Activated T-cell treated with anti-CD3 and anti-CD28 coated beads, Interleukin-2, amount 50 U/mL, for 48 hours (primary cell): ENCODE results near the gene RPL10A.
A peak's percentile ranks its signal among the peaks of the same experiment; 100 is the strongest.

ENCODE experiments used
- DNase-seq, 2 experiments: peaks; one replicate each; pipeline ENCODE4 v3.0.0-alpha.2; 2020

Gene RPL10A

GRCh38 chr6:35449287-35449881 is 18.8 kb upstream of the RPL10A start:
- peak; percentile 50 to 55 for DNase-seq

GRCh38 chr6:35451354-35452182 is 16.6 kb upstream of the RPL10A start:
- no peak for DNase-seq

- peak; percentile 99 for DNase-seq
These were observed 15.8 kb upstream of the RPL10A start, which contains the start of gene FANCE for GRCh38 chr6:35452183-35453090. TSS of gene FANCE (plus strand) at chr6:35452338. CDS start at chr6:35452546, 208 bp downstream.

- no peak for DNase-seq
These were observed 15.0 kb upstream of the RPL10A start for GRCh38 chr6:35453236-35453635.

- no peak for DNase-seq
These were observed 13.7 kb upstream of the RPL10A start for GRCh38 chr6:35454391-35455110.

- DNase-seq: no peak
These were observed 10.3 kb upstream of the RPL10A start for GRCh38 chr6:35457907-35458306.

GRCh38 chr6:35461270-35461669 is 6.9 kb upstream of the RPL10A start:
- DNase-seq: no peak

GRCh38 chr6:35463292-35463691 is 4.9 kb upstream of the RPL10A start:
- no peak for DNase-seq

GRCh38 chr6:35465646-35466045 is 2.6 kb upstream of the RPL10A start:
- DNase-seq: no peak

- peak in 1 of 2 experiments; percentile 34 for DNase-seq
These were observed 964 bp downstream of the RPL10A start for GRCh38 chr6:35468980-35469750.

GRCh38 chr6:35469751-35470662 is 1.8 kb downstream of the RPL10A start:
- peak; percentile 48 to 50 for DNase-seq

GRCh38 chr6:35470663-35471120 is 2.5 kb downstream of the RPL10A start:
- no peak for DNase-seq

GRCh38 chr6:35471836-35472345 is 3.7 kb downstream of the RPL10A start:
- DNase-seq: peak in 1 of 2 experiments; percentile 42

- DNase-seq: peak; percentile 66 to 67
These were observed 5.1 kb downstream of the RPL10A start for GRCh38 chr6:35473075-35473849.

- no peak for DNase-seq
These were observed 5.6 kb downstream of the RPL10A start for GRCh38 chr6:35473850-35474130.

GRCh38 chr6:35474131-35474941 is 6.1 kb downstream of the RPL10A start:
- peak; percentile 64 to 67 for DNase-seq

GRCh38 chr6:35474942-35475570 is 6.9 kb downstream of the RPL10A start:
- DNase-seq: peak; percentile 50 to 52

- DNase-seq: no peak
These were observed 7.4 kb downstream of the RPL10A start for GRCh38 chr6:35475573-35475972.
